Right hindlimb (tissue), 1 donor: ENCODE results near the gene LRRIQ3.
"Not testable (repeated sequence)": the region's sequence is repeated elsewhere in the genome, so short reads cannot be mapped to it uniquely, and the experiment has no call there.

Source experiments
- DNase-seq: peaks from one replicate; pipeline ENCODE4 v3.0.0-alpha.2; 2018

Gene LRRIQ3, protein sequence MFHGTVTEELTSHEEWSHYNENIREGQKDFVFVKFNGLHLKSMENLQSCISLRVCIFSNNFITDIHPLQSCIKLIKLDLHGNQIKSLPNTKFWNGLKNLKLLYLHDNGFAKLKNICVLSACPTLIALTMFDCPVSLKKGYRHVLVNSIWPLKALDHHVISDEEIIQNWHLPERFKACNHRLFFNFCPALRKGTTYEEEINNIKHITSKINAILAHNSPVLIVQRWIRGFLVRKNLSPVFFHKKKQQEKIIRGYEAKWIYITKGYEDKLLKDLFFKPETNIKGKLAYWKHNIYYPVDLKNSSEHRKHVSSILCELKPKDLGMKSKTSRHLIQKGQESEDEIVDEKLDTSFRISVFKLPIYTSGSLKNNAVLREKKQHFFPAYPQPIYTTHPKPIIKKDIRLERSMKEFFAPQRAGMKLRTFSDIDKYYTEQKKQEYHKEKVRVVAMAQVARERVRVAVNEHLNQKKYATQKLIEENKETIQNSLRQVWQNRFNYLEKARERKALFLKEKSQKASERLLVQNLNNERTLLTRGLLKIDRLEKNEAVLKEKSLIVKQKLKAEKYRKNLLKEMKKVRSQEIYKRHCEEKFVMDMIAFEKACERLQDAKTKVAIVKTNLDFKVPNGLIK

DNA sequence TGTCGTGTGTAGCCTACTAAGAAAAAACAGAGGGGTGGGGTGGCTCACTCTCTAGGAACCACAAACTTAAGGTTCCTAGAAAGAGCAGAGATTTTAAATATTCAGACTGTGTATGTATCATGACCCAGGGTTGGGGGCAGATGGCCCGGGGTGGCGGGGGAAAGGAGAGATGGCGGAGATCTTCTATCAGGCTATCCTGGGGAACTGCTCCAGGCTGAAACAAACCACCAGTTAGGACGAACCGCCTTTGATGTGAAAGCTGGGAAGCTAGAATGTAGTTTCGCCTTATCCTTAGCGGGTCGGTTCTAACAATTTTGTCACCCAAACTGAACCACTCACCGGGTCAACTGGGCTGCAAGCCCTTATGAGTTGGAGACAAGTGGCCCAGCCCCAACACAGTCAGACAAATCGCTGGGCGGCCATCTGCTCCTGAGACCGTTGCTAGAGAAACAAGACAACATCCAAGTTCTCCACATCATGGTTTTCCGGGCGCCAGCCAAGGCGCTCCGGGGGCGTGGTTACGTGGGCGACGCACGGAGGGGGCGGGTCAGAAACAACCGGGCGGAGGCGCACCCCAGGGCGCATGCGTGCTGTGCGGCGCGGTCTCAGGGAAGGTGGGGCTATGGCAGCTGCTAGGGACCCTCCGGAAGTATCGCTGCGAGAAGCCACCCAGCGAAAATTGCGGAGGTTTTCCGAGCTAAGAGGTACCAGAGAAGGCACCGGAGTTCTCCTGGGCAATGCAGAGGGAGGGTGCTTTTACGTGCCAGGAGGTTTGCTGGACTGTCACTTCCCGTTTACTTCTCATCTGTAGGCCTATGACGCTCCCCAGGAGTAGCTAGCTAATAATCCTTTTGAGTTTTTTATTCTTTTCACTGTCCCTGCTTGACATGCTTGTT lies at the start of gene LRRIQ3, which contains the start of gene FPGT:
LRRIQ3 (minus strand) TSS at position 520 of the 896 bp plus-strand sequence. CDS start 14,492 bp downstream, outside the sequence.
FPGT (plus strand) TSS at position 586 of the 896 bp plus-strand sequence; CDS start at position 623, 37 bp downstream.
- peak; percentile 98 for DNase-seq

DNA sequence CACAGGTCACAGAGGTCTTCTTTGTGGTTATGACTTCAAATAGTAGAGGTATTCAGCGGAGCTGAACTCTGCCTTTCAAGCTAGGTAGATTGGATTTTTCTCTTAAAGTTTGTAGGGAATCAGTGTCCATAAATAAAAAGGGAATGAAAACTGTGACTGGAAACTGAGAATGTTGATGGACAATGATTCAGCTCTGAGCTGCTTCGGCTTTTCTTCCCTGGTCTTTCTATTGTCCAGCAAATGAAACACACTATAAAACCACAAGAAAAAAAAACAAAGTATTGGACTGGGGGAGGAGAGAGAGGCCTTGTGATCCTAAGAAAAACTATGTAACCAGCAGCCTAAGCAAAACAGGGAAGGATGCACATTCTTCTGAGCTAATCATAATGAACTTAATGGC lies 48.3 kb upstream of the LRRIQ3 start:
- DNase-seq: no peak

DNA sequence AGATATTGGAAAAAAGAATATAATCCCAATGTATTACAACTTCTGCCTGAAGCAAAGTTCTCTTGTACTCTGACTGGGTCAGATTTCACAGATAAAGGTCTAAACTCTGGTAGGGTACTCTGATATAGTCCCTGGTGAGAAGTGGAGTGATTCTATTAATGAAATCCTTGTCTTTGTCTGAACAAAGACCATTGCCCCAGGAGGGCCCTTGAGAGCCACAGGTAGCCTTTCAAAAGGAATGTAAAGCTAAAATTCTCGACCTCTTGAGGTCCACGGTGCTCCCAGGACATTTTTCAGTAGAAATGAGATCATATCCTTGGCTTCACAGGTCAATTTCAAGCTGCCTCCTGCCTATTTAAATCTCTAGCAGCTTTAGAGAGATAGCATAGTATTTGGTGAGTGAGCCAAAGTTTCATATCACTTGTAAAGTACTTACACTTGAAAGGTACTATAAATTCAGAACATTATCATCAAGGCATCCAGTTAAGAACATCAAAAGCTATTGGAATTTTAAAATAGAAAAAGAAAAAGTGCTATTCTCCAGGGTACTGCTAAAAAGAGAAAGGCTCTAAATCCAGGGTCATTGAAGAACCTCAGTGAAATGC lies 47.3 kb upstream of the LRRIQ3 start:
- DNase-seq: no peak

DNA sequence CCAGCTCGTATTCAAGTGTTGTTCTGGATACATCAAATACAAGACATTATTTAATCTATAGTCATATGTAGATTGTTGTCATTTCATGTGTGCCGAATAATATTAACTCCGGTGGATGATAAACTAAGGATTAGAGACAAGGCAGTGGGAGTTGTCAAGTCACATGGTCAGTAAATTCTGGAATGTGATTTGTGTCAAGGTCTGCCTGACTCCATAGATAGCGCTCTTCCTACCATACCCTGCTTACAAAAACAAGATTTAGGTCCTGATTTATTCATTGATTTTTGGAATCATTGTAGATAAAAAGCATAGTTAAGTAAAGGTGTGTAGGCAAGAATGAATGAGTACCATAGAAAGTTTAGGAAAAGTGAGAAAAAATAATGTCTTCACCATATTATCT lies 39.8 kb upstream of the LRRIQ3 start:
- no peak for DNase-seq

DNA sequence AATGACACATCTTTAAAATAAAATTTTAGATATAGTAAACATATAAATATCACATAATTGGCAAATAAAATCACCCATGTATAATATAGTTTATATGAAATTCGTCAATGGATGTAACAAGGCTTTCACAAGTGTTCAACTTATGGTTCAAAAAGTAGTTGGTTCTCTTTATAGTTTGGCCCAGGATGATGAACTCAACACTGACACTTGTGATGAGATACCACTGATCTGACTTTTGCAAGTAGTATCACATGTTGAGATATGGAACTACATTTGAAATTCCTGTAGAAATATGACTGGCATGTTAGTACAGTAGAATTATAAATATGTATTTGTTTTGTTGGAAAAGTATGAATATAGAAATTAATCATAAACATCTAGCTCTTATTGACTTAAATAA lies 39.1 kb upstream of the LRRIQ3 start:
- no peak for DNase-seq

DNA sequence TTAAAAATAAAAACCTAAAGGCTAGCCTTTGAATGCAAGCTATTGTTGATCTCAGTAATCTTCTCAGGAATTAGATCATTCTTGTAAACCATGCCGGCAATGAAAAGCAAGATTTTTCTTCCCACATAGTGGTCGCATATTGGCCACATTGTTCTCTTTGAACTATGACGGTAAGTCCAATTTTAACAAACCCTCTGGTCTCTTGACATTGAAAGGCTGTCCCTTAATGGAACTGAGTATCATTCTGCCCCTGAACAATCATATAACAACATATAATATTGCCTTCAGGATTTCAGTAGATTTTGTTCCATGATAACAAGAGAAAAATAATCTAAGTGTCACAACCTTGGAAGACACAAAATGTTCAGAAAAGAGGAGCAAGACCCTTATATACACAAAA lies 38.5 kb upstream of the LRRIQ3 start:
- no peak for DNase-seq

DNA sequence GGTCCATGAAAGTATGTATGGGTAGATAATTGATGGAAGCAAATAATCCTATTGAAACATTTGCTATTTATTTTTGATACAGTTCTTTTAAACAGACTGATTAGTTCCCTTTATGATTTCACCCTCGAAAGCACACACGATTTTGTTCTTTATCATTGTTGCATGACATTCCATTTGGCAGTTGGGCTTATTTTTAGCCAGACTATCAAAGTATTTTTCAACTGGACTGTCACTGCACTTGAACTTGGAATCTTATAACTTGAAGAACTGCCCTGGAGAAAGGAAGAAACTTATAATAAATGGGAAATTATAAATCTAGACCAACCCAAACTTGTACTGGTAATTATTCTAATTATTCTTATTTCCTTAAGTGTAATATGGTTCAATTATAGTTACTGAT lies 37.2 kb upstream of the LRRIQ3 start, which contains the start of gene TNNI3K:
TNNI3K (plus strand) TSS at position 235 of the 400 bp plus-strand sequence; CDS start at position 300, 65 bp downstream.
- no peak for DNase-seq

DNA sequence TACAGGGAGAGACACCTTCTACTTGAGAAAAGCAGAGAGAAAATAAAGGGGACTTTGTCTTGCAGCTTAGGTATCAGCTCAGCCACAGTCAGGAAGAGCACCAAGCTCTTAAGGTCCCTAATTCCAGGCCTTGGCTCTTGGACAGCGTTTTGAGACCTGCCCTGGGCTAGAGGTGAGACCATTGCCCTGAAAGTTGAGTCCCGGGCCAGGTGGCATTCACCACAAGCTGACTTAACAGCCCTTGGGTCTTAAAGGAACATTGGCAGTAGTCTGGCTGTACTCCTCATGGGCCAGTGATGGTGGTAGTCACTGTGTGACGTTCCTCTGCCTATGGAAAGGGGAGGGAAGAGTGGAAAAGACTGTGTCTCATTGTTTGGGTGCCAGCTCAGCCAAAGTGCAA lies 25.5 kb upstream of the LRRIQ3 start:
- no peak for DNase-seq

DNA sequence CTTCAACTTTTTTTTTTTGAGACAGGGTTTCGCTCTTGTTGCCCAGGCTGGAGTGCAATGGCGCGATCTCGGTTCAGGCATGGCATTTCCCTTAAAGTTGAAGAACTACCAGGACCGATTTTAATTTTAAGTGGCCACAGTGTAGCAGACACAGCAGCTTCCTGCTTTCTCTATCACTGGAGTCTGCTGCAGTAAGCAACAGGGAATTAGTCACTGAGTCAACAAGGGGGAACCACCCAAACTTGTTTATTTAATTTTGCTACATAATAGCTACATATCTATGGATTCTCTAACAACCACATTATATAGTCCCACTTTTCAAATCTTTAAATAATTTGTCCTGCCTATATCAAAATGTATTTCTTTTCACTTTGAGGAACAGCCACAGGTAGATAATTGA lies 24.7 kb upstream of the LRRIQ3 start:
- DNase-seq: no peak

DNA sequence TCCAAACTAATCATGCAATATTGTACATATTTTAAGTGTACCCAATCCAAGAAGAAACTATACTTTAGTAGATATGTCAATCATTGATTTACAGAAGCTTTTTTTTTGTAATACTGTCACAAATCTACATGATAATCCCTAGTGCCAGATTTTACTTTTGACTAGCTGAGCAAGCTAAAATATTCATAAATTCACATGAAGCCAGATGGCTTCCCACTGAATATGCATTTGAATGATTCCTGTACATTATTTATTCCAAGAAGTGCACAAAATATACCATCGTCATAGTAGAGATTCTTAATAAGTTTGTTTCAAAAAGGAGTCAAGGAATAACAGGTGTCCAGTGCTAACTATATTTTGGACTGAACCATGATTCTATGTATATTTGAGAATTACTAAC lies 17.3 kb upstream of the LRRIQ3 start:
- DNase-seq: no peak

DNA sequence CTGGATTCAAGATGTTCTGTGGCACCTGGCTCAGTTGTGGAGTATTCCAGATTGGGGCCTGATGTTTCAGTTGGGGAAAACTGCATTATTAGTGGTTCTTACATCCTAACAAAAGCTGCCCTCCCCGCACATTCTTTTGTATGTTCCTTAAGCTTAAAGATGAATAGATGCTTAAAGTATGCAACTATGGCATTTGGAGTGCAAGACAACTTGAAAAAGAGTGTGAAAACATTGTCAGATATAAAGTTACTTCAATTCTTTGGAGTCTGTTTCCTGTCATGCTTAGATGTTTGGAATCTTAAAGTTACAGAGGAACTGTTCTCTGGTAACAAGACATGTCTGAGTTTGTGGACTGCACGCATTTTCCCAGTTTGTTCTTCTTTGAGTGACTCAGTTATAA lies 7.3 kb upstream of the LRRIQ3 start:
- DNase-seq: no peak

DNA sequence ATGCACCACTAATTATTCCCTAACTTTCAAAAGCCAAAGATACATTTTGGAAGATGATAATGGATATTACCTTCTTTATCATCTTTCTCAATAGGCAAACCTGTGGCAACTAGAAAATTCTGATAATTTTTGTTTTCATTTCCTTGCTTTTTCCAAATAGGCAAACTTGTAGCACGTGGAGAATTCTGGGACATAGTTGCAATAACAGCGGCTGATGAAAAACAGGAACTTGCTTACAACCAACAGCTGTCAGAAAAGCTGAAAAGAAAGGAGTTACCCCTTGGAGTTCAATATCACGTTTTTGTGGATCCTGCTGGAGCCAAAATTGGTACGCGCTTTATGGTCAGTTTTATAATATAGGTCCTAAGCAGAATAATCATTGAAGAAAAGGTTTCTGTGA lies 1.5 kb upstream of the LRRIQ3 start:
- no peak for DNase-seq

DNA sequence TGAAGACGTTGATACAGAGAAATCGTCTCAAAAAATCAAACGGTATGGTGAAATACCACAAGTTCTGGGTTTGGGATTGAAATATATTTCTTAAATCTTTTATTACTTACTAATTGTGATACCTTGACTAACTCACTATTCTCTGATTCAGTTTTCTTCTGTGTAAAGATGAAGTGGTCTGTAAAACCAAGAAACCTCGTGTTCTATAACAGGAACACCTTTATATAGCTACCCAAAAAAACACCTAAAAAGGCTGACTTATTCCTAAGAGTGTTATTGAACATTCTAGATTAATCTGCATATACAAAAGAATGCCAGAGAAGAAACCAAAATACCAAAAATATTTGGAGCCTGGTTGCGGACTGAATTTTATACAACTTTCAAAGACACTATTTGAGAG lies 721 bp downstream of the LRRIQ3 start:
- DNase-seq: no peak

DNA sequence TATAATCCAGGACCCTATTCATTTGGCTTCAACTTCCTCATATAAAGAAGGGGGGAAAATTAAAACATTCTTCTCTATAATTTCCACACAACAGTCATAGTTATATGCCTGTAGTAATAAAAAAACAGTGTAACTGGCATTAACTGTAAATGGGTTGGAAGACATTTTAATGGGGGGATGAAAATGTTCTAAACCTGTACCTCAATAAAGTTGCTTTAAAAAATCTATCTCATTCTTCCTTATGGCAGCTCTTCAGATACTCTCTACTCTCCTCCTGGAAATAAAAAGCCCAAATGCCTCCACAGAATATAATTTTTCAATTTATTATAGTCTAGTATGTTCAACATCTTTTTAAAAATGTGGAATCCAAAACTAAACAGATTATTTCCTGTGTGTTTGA lies 2.6 kb downstream of the LRRIQ3 start:
- DNase-seq: no peak

DNA sequence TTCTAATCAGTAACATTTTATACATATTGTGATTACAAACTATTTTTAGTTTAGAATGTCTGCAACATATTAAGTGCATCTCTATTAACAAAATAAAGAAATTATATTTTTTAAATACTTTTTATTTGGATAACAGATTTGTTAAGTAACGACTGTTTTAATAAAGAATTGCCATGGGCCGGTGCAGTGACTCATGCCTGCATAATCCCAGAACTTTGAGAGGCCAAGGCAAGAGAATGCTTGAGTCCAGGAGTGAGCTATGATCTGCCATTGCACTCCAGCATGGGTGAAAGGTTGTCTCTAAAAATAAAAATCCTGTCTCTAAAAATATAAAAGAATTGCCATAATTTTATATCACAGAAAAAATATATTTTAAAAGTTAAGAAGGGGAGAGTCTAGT lies 4.1 kb downstream of the LRRIQ3 start:
- no peak for DNase-seq

DNA sequence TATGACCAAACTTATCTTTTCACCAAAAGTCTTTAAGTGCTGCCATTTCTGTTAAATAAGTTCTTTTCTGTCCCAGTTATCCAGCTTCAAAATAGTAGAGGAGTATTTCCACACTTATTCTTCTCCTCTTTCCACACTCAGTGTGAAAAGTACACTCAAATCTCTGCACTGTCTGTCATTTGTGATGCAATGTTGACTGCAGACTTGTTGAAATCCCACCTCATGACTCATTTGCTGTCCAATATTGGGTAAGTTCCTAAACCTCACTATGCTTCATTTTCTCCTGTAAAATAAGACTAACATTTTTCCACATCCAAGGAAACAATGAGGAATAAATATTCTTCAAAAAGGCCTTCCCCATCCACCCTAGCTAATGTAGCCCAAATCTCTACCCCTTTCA lies 17.5 kb downstream of the LRRIQ3 start:
- DNase-seq: no peak

DNA sequence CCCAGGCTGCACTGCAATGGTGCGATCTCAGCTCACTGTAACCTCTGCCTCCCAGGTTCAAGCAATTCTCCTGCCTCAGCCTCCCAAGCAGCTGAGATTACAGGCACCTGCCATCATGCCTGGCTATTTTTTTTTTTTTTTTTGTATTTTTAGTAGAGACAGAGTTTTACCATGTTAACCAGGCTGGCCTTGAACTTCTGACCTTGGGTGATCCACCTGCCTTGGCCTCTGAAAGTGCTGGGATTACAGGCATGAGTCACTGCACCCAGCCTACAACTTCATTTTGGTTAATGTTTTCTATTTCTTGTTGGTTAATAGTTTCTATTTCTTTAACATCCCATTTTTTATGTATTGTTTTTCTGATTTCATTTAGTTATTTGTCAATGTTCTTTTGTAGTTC lies 23.6 kb downstream of the LRRIQ3 start:
- not testable (repeated sequence) for DNase-seq

DNA sequence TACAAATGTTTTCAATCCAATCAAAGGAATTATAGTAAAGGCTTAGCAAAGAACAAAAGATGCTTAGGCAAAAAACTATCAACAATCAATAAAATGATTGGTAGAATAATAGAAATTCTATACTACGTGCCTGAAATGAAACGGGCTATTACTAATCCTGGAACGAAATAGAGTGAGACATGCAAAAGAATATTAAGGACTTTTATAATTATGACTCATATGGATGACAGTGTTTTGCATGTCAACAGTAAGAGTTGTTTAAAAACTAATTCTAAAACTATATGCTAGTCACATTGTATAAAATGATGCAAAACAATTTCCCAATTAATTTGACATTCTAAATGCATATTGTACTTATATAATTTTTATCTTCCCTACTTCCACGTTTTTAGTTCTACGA lies 35.6 kb downstream of the LRRIQ3 start:
- DNase-seq: no peak

DNA sequence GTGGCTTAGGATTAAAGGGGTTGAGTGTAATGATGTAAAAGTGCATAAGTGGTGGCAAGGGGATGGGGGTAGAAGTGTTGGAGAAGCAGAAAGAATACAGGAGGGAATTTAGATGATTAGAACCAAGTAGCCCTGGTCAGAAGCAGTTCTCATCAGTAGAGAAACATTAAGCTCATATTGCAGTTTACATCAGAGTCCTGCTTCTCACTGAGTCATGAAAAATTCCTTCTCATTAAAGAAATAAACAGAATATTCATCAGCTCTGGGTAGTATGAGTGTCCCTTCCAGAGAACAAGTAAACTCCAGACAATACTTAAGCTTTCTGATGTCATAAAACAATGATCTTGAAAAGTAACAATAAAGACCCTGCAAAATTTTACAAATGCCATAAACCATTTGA lies 36.5 kb downstream of the LRRIQ3 start:
- no peak for DNase-seq

DNA sequence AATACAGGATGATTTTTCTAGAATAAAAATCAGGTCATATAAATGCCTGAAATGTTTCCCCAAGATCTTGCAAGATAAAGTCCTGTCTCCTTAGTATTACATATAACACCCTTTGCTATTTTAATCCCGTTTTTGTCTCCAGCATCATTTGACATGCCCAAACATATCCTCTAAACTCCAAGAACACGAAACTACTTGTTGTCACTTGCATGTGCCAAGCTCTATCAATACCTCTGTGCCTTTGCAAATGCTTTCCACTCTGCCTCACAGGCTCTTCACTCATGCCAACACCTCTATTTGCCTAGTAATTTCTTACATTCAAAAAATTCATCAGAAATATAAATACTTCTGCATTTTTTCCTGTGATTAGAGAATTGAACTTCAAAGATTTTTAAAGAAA lies 37.9 kb downstream of the LRRIQ3 start:
- no peak for DNase-seq

DNA sequence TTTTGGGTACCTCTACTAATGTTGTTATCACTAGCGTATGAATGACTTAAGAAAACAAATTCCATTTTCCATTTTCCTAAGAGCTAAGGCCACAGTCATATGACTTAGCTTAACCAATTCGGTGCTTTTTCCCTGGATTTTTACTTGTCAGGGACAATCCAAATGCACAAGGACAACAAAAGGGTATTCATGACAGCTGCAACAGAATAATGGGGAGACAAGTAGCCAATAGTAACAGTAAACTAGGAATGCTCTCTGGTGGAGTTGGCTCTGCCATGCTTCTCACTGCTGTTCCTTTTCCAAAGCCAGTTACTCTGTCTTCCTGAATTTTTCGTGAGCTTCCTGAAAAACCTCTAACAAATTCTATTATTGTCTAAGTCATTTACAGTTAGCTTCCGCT lies 52.9 kb downstream of the LRRIQ3 start:
- no peak for DNase-seq

DNA sequence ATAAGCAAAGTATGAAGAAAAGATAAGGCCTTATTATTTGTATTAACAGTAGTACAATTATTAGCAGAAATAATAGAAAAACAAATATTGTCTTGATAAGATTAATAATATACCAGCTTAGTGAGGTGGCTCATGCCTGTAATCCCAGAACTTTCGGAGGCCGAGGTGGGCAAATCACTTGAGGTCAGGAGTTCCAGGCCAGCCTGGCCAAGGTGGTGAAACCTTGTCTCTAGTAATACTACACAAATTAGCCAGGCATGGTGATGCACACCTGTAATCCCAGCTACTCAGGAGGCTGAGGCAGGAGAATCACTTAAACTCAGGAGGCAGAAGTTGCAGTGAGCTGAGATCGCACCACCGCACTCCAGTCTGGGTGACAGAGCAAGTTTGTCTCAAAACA lies 80.6 kb downstream of the LRRIQ3 start:
- DNase-seq: not testable (repeated sequence)

DNA sequence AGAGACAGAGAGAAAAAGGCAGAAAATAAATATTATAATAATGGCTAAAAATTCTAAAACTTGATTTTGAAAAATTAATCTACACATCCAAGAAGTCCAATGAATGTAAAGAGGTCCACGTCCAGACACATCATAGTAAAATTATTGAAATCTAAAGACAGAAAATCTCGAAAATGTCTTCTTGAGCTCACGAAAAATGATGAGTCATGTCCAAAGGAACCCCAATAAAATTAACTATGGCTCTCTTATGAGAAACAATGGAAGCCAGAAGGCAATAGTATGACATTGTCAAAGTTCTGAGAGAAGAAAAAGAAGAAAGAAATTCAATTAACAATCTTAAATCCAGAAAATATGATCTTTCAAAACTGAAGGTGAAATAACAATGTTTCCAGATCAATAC lies 84.6 kb downstream of the LRRIQ3 start:
- DNase-seq: no peak
